GM19438 (cell line): ENCODE data around the gene NIN.

Experiments used
- ATAC-seq: cut with Tn5 transposase; IDR thresholded peaks from one replicate; pipeline ENCODE4 v1.9.1; 2021; ENCODE audit warnings: low read depth; ENCODE audit not compliant: unreplicated experiment

NIN gene

GRCh38 chr14:50839048-50839447, 8.1 kb upstream of the NIN start:
- no peak for ATAC-seq

DNA sequence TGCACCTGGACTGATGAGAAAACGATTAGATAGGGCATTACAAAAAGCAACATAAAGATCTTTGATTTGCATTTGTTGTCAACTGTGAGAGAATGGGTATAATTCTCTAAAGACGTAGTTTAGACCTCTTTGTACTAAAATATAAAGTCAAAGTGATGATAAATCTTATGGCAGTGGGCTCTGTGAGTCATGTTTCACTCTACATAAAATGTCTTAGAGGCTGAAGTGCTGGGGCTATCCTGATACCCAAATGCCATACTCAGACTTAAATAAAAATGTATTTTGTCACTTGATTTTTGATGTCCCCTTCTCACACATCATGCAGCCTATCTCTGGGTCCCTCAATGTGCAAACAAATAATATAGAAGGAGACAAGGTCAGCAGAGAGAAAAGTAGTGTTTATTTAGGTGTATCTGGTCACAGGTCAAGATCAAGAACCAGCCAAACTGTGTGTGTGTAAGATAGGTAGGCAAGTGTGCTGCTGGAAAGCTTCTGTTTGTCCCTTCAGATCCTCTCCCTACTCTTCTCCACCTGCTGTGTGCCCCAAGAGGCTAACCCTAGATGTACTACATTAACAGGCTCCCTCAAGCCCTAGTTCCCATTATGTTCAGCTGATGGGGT, 7.0 kb upstream of the NIN start:
- ATAC-seq: no peak

DNA sequence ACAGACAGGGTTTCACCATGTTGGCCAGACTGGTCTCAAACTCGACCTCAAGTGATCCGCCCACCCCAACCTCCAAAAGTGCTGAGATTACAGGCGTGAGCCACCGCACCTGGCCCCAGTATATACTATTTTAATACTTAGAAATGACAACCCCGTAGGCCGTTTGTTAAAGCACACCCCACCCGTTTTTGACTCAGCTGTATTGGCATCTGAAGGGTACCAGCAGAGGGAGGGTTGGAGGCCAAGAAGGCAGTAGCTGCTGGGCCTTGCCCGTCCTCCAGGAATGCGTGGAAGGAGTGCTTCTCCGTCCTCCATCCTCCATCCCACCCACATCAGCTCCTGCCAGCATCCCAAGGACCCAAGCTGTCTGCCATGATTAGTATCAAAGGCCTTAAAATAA, 6.3 kb upstream of the NIN start:
- ATAC-seq: no peak

- no peak for ATAC-seq
Measured at GRCh38 chr14:50836515-50836914, 5.6 kb upstream of the NIN start.

- no peak for ATAC-seq
Measured at GRCh38 chr14:50835280-50835679, 4.3 kb upstream of the NIN start.

GRCh38 chr14:50834802-50835276, 3.9 kb upstream of the NIN start:
- no peak for ATAC-seq

DNA sequence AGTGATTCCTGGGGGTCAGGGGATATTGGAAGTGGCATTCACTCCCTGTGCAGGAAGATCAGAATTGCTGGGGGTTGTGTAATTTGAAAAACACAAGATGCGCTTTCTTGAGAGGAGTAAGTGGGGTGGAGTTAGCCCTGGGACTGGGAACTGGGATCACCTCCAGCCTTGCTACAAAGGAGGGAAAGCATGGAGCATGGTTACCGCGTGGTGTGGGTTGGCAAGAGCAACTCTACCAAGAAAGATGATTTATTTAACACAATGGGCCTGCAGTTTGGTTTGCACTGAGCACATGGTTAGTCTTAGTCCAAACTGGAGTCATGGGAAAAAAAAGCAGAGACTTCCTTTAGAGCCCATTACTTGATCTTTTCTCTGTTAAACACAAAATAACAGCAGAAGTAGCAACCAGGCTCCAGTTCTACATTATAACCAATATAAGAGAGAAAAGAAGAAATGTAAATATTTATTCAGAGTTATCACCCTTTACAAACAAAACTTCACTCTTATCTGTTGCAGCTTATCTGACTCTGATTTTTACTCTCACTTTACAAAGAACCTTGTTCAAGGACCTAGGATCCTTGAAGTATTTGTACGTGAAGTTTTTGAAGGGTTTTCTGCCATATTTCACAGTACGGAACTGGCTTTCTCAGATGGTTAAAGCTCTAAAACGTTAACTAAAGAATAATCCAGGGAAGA, 2.1 kb upstream of the NIN start:
- no peak for ATAC-seq

DNA sequence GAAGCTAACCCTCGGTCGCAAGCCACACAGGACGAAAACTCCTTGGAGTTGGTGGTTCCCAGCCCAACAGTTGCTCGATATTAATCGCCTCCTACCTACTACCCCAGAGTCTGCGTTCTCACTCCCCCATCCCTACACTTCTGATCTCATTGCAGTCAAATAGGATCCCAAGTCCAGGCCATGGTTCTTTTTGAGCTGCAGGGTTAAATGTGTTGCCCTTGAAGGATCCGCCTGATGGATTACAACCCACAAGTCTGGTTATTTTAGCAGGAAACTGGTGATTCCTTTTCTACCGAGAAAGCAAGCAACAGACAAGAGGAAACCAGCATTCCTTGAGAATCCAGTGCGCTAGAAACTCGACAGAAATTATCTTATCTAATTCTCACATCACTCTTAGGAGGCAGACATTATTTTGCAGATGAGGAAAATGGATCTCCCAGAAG, 785 bp upstream of the NIN start:
- ATAC-seq: no peak

DNA sequence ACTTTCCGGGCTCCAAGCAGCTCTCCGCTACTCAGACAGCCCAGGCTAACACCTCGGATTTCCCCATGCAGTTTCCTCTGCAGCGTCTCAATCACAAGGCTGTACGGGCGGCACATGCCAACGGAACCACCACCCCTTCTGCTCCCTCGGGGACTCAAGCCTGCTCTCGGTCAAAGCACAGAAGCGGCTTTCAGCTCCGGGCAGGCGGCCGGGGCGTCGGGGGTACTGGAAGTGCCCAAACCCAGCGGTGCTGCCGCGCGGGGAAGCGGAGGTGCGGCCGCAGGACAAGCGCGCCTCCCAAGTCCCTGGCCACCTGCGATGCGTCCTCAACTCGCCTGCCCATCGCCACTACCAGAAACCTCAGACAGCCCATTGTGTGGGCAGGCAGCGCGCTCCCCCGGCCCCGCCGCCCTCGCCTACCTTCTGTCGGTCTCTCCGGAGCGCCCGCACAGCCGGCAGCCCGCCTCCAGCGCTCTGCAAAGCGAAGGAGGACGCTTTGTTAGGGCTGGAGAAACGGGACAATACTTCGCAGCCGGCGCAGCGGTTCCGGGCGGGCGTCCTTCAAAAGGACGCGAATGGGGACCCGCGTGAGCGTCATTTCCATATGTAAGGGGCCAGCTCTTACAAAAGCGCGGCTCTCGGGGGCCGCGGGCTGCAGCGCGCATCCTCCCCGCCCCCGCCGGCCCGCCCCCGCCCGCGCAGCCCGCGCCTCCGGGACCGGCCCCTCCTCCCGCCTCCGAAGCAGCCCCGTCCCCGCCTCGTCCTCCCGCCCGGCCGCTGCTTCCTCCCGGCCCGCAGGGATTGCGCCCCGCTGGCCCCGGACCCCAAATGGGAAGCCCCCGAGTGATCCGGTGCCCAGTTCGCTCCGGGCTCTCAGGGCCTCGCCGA, 674 bp downstream of the NIN start:
- ATAC-seq: peak; percentile 38

DNA sequence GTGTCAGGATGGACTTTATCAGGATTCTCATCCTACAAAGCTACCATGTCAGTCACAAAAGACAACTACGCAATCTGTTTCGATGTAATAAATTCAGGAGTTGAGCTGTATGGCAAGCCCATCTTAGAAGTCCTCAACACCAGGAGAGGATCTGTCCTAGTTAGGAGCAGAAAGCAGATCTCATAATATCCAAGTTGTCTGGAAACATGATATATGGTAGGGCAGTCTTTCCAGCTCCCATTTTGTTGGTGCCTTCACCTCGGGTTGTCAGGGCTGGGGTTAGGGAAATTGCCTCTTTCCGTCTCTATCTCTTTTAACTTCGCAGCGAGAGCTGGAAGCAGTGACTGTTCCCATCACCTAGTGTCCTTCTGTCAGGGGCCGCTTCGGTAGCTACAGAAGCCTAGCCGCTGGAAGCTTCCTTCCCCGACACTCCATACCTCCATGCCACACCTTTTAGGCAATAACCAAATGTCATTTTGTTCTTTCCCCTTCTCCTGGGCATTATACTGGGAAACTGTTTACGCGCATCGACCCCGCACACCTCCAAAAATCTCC, 1.4 kb downstream of the NIN start:
- ATAC-seq: no peak

GRCh38 chr14:50828721-50829488, 2.1 kb downstream of the NIN start:
- no peak for ATAC-seq

DNA sequence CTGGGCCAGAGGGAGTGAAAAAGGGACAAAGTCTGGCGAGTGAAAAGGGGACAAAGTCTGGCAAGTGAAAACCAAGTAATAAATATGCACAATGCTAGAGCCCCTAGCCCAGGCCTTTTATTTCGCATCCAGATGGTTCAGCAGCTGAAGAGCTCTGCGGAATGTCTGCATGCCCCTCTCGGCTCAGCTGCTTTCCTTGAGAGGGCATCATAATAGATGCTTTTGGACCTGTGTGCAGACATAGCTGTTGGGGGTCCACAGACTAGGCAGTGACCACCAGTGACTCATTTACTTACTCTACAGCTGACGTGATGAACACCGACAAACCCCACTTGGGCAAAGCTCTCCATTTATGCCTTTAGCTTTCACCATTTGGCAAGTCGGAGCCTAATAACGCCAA, 4.3 kb downstream of the NIN start:
- ATAC-seq: no peak

- ATAC-seq: no peak
Measured at GRCh38 chr14:50825307-50825706, 5.7 kb downstream of the NIN start.

DNA sequence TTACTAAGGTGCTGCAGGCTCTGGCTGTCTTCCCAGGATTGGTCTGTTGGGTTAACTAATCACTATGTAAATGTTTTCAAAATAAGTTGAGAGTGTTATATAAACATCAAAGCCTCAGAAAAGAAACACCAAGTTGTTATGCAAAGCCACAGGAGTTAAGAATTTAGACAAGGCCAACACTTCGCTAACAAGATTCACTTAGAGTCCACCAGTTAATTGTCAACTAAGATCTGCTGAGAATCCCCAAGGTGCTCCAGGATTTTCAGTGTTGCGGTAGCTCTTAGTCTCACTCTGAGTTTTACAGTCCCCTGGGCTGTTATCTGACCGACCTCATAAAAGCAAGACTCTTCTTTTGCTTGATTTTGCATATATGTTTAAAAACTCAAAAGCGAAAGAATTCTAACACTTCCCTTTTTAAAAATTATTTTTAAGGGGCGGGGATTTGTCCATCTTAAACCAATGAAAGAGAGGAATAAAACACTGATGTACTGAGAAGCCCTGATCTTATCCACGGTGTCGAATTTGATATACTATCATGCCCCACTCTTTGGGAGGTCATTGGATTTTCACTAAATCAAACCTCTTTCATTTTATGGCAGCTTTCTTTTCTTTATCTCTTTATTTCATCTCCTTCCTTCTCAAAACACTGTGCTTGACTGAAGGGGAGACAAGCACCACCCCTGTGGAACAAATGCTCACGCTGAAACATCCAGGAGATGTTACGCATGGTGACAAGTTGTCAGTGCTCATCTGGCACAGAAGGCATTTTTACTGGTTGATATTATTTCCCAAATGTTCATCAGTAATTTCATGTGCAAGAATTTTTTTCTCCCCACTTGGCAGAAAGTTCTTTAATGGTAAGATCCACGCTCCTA, 7.0 kb downstream of the NIN start:
- ATAC-seq: peak; percentile 73

GRCh38 chr14:50823051-50823761, 7.8 kb downstream of the NIN start:
- peak; percentile 17 for ATAC-seq

GRCh38 chr14:50822501-50823042, 8.4 kb downstream of the NIN start:
- ATAC-seq: no peak

- no peak for ATAC-seq
Measured at GRCh38 chr14:50821510-50822464, 9.2 kb downstream of the NIN start.
